Measurements from ENCODE around the gene MRTFA.

- TF ChIP-seq RB1 (IDR thresholded peaks at IDR 0.05; ENCODE audit: low read depth), result no peak
- no peak for TF ChIP-seq PHF21A (IDR thresholded peaks at IDR 0.05; ENCODE audit: borderline replicate concordance, low read depth)
- no peak for TF ChIP-seq SP1 (CRISPR knock-in tag; IDR thresholded peaks at IDR 0.05)
- no peak for TF ChIP-seq GABPB1 (CRISPR knock-in tag; IDR thresholded peaks at IDR 0.05)
- no peak for TF ChIP-seq CTCF (IDR thresholded peaks at IDR 0.05 in 2 of 3, conservative IDR thresholded peaks at IDR 0.05 in 1 of 3; ENCODE audit: insufficient read depth in 2 of 3, low read depth in 1 of 3, low read length in 3 of 3)
- no peak for TF ChIP-seq POLR2AphosphoS5 (IDR thresholded peaks at IDR 0.05; ENCODE audit: control insufficient read depth, insufficient read depth, low read depth, low read length)
- TF ChIP-seq ZNF174 (CRISPR knock-in tag; IDR thresholded peaks at IDR 0.05), result no peak
- TF ChIP-seq POLR3G (IDR thresholded peaks at IDR 0.05; ENCODE audit: extremely low read depth, insufficient read length, insufficient replicate concordance), result no peak
- TF ChIP-seq E2F6 (IDR thresholded peaks at IDR 0.05; ENCODE audit: borderline replicate concordance in 1 of 2, extremely low read depth in 1 of 2, insufficient read depth in 1 of 2, insufficient read length in 1 of 2, low read depth in 1 of 2, low read length in 1 of 2, poor library complexity in 1 of 2, severe bottlenecking in 1 of 2), result no peak
- TF ChIP-seq CHD4 (IDR thresholded peaks at IDR 0.05; ENCODE audit: insufficient read depth, insufficient replicate concordance, low read depth, low read length, poor library complexity, severe bottlenecking), result no peak
- no peak for TF ChIP-seq USF2 (CRISPR knock-in tag; IDR thresholded peaks at IDR 0.05)
- no peak for TF ChIP-seq HDAC1 (IDR thresholded peaks at IDR 0.05)
- TF ChIP-seq ZFP36 (IDR thresholded peaks at IDR 0.05; ENCODE audit: low read depth, low read length, partially characterized antibody), result no peak
Measured at GRCh38 chr22:40582063-40582462, 54.5 kb downstream of the MRTFA start.
